Panc1 (cell line): ENCODE measurements around the gene MCF2L2.

Source experiments
- POLR2AphosphoS5 ChIP-seq: IDR thresholded peaks from 2 replicates; pipeline ENCODE4 v1.6.1; 2012; ENCODE audit warnings: mild to moderate bottlenecking, low read depth, low read length, moderate library complexity
- SIN3A ChIP-seq: IDR thresholded peaks from 2 replicates; pipeline ENCODE4 v1.6.1; 2012; ENCODE audit warnings: low read depth, mild to moderate bottlenecking, low read length, moderate library complexity, borderline replicate concordance; ENCODE audit not compliant: insufficient read depth
- TCF7L2 ChIP-seq: IDR thresholded peaks from 2 replicates; pipeline ENCODE4 v1.6.1; 2011; ENCODE audit warnings: mild to moderate bottlenecking, low read depth, low read length, inconsistent platforms
- TF ChIP-seq, protein P1 (sequence below): fragments of 450-650 bp; IDR thresholded peaks from 2 replicates; pipeline ENCODE4 v1.5.1; 2017; ENCODE audit warnings: mild to moderate bottlenecking
- TF ChIP-seq, protein P2 (sequence below), 2 experiments: IDR thresholded peaks; 2 replicates each; pipeline ENCODE4 v1.6.1; 2011 to 2012; ENCODE audit warnings: low read depth in 2 of 2, control low read depth in 1 of 2, low read length in 1 of 2, mild to moderate bottlenecking in 1 of 2, moderate library complexity in 1 of 2; ENCODE audit not compliant: insufficient read depth in 1 of 2

DNA sequence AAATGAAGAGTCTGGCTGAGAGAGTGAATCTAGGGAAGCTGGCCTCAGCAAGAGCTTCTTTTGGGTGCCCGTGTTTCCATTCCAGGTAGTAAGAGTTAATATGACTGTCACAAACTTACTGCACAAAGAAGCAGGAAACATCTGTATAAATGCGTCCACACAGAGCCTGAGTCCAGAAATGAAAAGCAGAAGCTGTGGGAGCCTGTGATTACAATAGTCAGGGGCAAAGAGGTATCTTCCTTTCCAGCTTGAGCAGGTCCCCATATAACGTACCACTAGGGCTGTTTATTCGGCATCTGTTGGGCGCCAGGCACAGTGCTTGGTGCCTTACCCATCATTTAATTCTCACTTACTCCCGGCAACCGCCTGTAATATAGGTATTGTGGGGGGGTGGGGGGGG lies 215.9 kb downstream of the MCF2L2 start:
- TF ChIP-seq, protein P1, sequence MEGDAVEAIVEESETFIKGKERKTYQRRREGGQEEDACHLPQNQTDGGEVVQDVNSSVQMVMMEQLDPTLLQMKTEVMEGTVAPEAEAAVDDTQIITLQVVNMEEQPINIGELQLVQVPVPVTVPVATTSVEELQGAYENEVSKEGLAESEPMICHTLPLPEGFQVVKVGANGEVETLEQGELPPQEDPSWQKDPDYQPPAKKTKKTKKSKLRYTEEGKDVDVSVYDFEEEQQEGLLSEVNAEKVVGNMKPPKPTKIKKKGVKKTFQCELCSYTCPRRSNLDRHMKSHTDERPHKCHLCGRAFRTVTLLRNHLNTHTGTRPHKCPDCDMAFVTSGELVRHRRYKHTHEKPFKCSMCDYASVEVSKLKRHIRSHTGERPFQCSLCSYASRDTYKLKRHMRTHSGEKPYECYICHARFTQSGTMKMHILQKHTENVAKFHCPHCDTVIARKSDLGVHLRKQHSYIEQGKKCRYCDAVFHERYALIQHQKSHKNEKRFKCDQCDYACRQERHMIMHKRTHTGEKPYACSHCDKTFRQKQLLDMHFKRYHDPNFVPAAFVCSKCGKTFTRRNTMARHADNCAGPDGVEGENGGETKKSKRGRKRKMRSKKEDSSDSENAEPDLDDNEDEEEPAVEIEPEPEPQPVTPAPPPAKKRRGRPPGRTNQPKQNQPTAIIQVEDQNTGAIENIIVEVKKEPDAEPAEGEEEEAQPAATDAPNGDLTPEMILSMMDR, result no peak
- TF ChIP-seq SIN3A (no peak), POLR2AphosphoS5 (no peak), TCF7L2 (no peak)
- TF ChIP-seq, protein P2, sequence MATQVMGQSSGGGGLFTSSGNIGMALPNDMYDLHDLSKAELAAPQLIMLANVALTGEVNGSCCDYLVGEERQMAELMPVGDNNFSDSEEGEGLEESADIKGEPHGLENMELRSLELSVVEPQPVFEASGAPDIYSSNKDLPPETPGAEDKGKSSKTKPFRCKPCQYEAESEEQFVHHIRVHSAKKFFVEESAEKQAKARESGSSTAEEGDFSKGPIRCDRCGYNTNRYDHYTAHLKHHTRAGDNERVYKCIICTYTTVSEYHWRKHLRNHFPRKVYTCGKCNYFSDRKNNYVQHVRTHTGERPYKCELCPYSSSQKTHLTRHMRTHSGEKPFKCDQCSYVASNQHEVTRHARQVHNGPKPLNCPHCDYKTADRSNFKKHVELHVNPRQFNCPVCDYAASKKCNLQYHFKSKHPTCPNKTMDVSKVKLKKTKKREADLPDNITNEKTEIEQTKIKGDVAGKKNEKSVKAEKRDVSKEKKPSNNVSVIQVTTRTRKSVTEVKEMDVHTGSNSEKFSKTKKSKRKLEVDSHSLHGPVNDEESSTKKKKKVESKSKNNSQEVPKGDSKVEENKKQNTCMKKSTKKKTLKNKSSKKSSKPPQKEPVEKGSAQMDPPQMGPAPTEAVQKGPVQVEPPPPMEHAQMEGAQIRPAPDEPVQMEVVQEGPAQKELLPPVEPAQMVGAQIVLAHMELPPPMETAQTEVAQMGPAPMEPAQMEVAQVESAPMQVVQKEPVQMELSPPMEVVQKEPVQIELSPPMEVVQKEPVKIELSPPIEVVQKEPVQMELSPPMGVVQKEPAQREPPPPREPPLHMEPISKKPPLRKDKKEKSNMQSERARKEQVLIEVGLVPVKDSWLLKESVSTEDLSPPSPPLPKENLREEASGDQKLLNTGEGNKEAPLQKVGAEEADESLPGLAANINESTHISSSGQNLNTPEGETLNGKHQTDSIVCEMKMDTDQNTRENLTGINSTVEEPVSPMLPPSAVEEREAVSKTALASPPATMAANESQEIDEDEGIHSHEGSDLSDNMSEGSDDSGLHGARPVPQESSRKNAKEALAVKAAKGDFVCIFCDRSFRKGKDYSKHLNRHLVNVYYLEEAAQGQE (IDR thresholded peaks at IDR 0.05; ENCODE audit: insufficient read depth in 1 of 2, low read depth in 2 of 2, low read length in 1 of 2), result no peak
